ENCODE measurements around the gene SLCO2A1. TPM values are rescaled to one million over a fixed set of nuclear protein-coding genes. Genes with fewer than 3 reads are reported as not detected.

SLCO2A1 gene
- polyA plus RNA-seq, 1 donor (not counting 4 experiments of a cell fraction or from before 2014, with no cell fraction given), result 0.80 TPM

GRCh38 chr3:133888726-133889340, 140.9 kb downstream of the SLCO2A1 start:
- no peak for TF ChIP-seq CTCF (optimal IDR thresholded peaks at IDR 0.05 in 1 of 3, IDR thresholded peaks at IDR 0.05 in 1 of 3, conservative IDR thresholded peaks at IDR 0.05 in 1 of 3; ENCODE audit: extremely low read depth in 1 of 3, insufficient read depth in 2 of 3, low read length in 3 of 3)
- no peak for TF ChIP-seq EZH2 (IDR thresholded peaks at IDR 0.05; ENCODE audit: low read length)
- dilution Hi-C loops (cut with MboI; ENCODE audit: extremely low pct_ligation_motif_present, low sequenced_read_pairs), result no loop called here
- no peak overlapping the region for H3K9ac ChIP-seq (ENCODE audit: control insufficient read depth, extremely low read depth, insufficient read depth, low read length)
- H3K9me3 ChIP-seq (ENCODE audit: control insufficient read depth, low read depth, low read length), result no peaks in the 10 kb centered on the region
- no peak overlapping the region for H3K4me2 ChIP-seq (ENCODE audit: control insufficient read depth, extremely low read depth, insufficient read depth, low read depth, low read length)
- no peaks in the 10 kb centered on the region for H3K36me3 ChIP-seq (ENCODE audit: control insufficient read depth in 2 of 2, extremely low read depth in 1 of 2, insufficient read depth in 2 of 2, low read length in 2 of 2)
- peaks cover 28% of the 10 kb centered on the region for H3K27me3 ChIP-seq (ENCODE audit: control insufficient read depth, extremely low read depth, insufficient read depth, low read length)
- no peak overlapping the region for H3K27ac ChIP-seq (ENCODE audit: control insufficient read depth, insufficient read depth, low read length)
- H3K4me1 ChIP-seq (ENCODE audit: control insufficient read depth, extremely low read depth, insufficient read depth, low read length), result no peaks in the 10 kb centered on the region
- no peaks in the 10 kb centered on the region for H3K79me2 ChIP-seq (ENCODE audit: control insufficient read depth, insufficient read depth, low read length)
- no peaks in the 10 kb centered on the region for H3K9me1 ChIP-seq (ENCODE audit: control insufficient read depth, extremely low read depth, insufficient read depth, low read length)
- FAIRE-seq (no peak), DNase-seq (ENCODE audit: low read depth, low spot score) (no peak)
- H3K4me3 ChIP-seq (ENCODE audit: control insufficient read depth in 2 of 3, extremely low read depth in 1 of 3, insufficient read depth in 2 of 3, low read depth in 1 of 3, low read length in 3 of 3), result no peak overlapping the region
- no peak overlapping the region for H2AFZ ChIP-seq (ENCODE audit: control insufficient read depth, low read length)
- no peaks in the 10 kb centered on the region for H4K20me1 ChIP-seq (ENCODE audit: control insufficient read depth, extremely low read depth, insufficient read depth, low read length)

GRCh38 chr3:133887803-133888703, 141.7 kb downstream of the SLCO2A1 start:
- H3K4me2 ChIP-seq (ENCODE audit: control insufficient read depth, extremely low read depth, insufficient read depth, low read depth, low read length), result no peak overlapping the region
- H3K4me1 ChIP-seq (ENCODE audit: control insufficient read depth, extremely low read depth, insufficient read depth, low read length), result no peaks in the 10 kb centered on the region
- H3K27ac ChIP-seq (ENCODE audit: control insufficient read depth, insufficient read depth, low read length), result no peak overlapping the region
- H3K27me3 ChIP-seq (ENCODE audit: control insufficient read depth, extremely low read depth, insufficient read depth, low read length), result peaks cover 27% of the 10 kb centered on the region
- H2AFZ ChIP-seq (ENCODE audit: control insufficient read depth, low read length), result no peak overlapping the region
- no peak for FAIRE-seq
- H3K36me3 ChIP-seq (ENCODE audit: control insufficient read depth in 2 of 2, extremely low read depth in 1 of 2, insufficient read depth in 2 of 2, low read length in 2 of 2), result no peaks in the 10 kb centered on the region
- no peak overlapping the region for H3K9ac ChIP-seq (ENCODE audit: control insufficient read depth, extremely low read depth, insufficient read depth, low read length)
- H3K79me2 ChIP-seq (ENCODE audit: control insufficient read depth, insufficient read depth, low read length), result no peaks in the 10 kb centered on the region
- TF ChIP-seq CTCF (optimal IDR thresholded peaks at IDR 0.05 in 1 of 3, IDR thresholded peaks at IDR 0.05 in 1 of 3, conservative IDR thresholded peaks at IDR 0.05 in 1 of 3; ENCODE audit: extremely low read depth in 1 of 3, insufficient read depth in 2 of 3, low read length in 3 of 3), result no peak
- no peak for TF ChIP-seq EZH2 (IDR thresholded peaks at IDR 0.05; ENCODE audit: low read length)
- H3K9me1 ChIP-seq (ENCODE audit: control insufficient read depth, extremely low read depth, insufficient read depth, low read length), result no peaks in the 10 kb centered on the region
- no peaks in the 10 kb centered on the region for H3K9me3 ChIP-seq (ENCODE audit: control insufficient read depth, low read depth, low read length)
- H3K4me3 ChIP-seq (ENCODE audit: control insufficient read depth in 2 of 3, extremely low read depth in 1 of 3, insufficient read depth in 2 of 3, low read depth in 1 of 3, low read length in 3 of 3), result no peak overlapping the region
- dilution Hi-C loops (cut with MboI; ENCODE audit: extremely low pct_ligation_motif_present, low sequenced_read_pairs), result no loop called here
- DNase-seq (ENCODE audit: low read depth, low spot score), result no peak
- H4K20me1 ChIP-seq (ENCODE audit: control insufficient read depth, extremely low read depth, insufficient read depth, low read length), result no peaks in the 10 kb centered on the region

Data from keratinocyte (primary cell).